NCI-H2227 (cell line): ENCODE measurements around the gene PROSER3.

Experiments used
- DNase-seq: peaks from one replicate; lab custom pipeline; 2025; ENCODE audit not compliant: unreplicated experiment; lab: John Stamatoyannopoulos, UW

Gene PROSER3

DNA sequence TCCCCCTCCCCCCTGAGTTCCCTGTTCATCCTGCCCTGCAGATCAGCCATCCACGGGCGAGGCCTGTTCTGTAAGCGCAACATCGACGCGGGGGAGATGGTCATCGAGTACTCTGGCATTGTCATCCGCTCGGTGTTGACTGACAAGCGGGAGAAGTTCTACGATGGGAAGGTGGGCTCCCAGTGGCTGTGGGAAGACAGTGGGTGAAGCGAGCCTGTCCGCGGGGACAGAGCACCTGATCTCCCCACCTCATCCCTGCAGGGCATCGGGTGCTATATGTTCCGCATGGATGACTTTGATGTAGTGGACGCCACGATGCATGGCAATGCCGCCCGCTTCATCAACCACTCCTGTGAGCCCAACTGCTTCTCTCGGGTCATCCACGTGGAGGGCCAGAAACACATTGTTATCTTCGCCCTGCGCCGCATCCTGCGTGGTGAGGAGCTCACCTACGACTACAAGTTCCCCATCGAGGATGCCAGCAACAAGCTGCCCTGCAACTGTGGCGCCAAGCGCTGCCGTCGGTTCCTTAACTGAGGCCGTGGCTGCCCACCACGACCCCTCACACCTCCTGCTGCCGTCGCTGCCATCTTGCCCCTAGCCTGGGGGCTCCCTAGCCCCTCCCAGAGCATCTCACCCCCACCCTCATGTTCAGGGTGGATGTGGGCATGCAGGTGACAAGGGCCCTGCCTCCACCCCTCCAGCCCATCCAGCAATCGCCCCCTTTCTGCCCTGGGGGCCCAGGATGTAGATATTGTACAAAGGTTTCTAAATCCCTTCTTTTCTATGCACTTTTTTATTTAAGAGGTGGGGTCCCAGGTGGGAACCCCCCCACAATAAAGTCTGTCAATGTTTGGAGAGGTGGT lies 19.7 kb upstream of the PROSER3 start:
- no peak for DNase-seq

- DNase-seq: no peak
These were observed 19.1 kb upstream of the PROSER3 start for GRCh38 chr19:35738887-35739229.

DNA sequence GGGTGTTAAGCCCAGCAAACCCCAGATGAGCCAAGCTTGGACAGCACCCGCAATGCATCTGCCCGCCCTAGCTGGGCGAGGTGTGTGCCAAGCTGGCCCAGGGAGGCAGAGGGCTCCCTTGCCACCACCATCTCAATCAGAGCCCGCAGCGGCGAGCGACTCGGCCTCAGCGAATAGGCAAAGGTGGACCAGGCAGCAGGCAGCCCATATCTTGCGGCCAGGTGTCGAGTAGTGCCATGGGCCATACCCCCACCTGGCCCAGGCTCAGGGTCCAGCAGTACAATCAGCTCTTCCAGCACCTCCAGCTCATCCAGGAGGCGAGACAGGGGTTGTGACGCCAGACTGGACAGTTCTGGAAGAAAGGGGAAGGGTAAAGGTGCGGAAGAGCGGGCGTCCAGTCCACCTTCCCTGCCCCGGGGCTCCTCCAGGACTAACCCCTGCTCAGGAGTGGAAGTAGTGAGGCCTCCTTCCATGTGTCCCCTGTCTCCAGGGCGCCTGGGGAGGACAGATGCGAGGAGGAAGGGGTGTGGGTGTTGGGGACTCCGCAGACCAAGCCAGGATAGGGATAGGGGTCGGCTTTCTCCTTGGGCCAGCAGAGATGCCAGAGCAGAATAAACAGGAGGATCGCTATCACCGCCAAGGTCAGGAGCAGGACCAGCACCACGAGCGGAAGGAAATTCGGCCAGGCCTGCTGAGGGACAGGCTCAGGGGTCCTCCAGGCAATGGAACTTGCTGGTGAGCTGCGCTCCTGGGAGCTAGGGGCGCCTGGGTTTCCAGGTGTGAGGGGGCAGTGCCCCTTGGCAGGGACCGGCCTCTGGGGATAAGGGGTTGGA lies 18.5 kb upstream of the PROSER3 start:
- DNase-seq: no peak

- no peak for DNase-seq
These were observed 17.9 kb upstream of the PROSER3 start for GRCh38 chr19:35740108-35740422.

DNA sequence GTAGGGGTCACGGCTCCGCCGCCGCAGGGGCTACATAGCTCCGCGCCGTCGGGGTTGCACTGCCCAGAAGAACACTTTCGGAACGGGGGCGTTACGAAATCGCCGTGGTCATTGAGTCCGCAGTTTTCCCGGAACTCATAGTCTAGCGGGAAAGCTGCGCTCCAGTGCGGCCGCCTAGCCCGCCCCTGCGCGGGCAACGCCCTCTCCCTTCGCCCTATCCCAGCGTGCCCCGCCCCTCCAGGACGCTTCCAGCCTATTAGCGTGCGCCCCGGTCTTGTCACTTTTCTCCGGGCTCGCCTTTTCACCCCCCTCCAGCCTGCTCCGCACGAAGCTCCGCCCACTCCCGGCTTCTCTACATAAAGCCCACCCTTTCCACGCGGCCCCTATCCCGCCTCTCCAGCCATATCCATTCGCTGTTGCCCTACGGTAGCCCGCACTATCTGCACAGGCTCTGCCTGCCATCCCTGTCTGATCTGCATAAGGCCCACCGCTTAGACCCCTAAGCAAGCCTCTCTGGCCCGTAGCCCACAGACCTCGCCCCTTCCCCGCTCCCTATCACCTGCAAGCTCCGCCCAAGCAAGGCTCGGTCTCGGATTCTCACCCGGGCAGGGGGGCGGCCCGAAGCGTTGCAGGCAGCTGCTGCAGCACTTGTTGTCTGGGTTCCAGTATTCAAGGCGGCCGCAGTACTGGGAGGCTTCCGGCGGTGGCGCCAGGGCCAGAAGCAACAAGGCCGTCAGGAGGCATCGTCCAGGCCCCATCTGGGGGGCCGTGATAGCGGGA lies 17.4 kb upstream of the PROSER3 start:
- peak; percentile 100 for DNase-seq

GRCh38 chr19:35741203-35741515 lies 16.8 kb upstream of the PROSER3 start:
- DNase-seq: no peak

DNA sequence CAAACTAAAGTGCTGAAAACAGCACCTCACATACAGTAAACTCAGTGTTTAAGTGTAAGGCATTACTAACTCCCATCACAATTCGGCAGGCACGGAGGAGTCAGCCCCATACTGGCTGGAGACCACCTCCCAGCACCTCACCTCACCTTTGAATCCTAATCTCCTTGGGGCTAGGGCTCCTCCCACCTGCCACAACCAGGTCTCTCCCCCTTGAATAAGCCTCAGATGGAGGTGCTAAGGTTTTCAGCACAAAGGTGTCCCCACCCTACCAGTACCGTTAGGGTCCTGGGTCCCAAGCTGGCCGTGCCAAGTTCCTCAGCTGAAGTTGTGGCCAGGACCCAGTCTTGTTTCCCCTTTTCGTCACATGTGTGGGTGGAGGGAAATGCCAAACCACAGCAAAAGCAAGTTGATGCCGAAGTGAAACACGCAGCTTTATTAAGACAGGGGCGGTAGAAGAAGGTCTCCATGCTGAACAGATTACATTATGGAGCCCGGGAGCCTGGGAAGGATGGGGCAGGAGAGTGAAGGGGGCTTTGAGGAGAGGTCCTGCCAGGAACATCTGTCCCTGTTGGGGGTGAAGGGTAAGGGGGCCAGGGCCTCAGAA lies 15.8 kb upstream of the PROSER3 start, which contains the start of gene IGFLR1:
Gene IGFLR1, minus strand, starts transcription at position 332 of the 604 bp plus-strand sequence. CDS start 1,272 bp downstream, outside the sequence.
- no peak for DNase-seq

- DNase-seq: no peak
These were observed 14.1 kb upstream of the PROSER3 start for GRCh38 chr19:35743640-35744429.

GRCh38 chr19:35744430-35745327 lies 13.3 kb upstream of the PROSER3 start:
- DNase-seq: peak; percentile 100

DNA sequence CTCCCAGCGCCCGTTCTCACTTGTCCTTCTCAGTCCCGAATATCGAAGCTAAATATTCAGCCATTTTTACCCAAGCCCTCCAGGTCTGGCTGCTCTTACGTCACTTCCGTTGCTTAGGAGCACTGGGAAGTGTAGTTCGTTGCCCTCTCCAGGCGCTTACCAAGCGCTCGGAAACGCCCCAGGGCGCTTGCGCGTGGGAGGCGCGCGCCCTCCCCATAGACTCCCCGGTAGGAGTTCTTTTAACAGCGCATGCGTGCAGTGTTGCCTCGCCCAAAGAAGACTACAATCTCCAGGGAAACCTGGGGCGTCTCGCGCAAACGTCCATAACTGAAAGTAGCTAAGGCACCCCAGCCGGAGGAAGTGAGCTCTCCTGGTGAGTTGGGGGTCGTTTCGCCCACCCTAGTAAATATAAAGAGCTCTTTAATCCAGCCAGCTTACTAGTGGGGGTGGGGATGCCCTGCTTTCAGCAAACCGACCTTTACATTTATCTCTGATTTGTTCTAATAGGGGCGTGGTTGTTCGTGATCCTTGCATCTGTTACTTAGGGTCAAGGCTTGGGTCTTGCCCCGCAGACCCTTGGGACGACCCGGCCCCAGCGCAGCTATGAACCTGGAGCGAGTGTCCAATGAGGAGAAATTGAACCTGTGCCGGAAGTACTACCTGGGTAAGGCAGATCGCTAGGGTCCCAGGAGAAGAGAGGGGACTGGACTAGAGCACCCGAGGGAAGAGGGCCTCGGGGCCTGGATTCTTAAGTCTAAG lies 12.5 kb upstream of the PROSER3 start, which contains the start of the genes PSENEN and U2AF1L4:
Gene PSENEN, plus strand, starts transcription at position 324 of the 759 bp plus-strand sequence. Its CDS starts 280 bp downstream, at position 604.
Gene U2AF1L4, minus strand, starts transcription at position 91 of the 759 bp plus-strand sequence. Its CDS starts 27 bp downstream, at position 64.
- peak; percentile 100 for DNase-seq

DNA sequence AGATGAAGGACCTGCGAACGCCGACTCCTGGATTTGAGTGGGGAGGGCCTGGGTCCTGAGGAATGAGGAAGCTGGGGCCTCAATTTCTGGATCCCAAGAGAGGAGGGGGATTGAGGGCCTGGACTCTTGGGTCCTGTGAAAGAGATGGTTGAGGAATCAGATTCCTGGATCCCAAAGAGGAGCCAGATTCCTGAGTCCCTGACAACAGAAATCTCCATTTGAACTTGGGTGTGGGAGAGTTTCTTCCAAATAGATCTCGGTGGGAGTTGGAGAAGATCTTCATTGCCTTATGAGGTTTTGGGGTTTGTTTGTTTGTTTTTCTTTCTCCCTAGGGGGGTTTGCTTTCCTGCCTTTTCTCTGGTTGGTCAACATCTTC lies 11.9 kb upstream of the PROSER3 start:
- DNase-seq: no peak

- DNase-seq: no peak
These were observed 11.4 kb upstream of the PROSER3 start for GRCh38 chr19:35746531-35746930.

DNA sequence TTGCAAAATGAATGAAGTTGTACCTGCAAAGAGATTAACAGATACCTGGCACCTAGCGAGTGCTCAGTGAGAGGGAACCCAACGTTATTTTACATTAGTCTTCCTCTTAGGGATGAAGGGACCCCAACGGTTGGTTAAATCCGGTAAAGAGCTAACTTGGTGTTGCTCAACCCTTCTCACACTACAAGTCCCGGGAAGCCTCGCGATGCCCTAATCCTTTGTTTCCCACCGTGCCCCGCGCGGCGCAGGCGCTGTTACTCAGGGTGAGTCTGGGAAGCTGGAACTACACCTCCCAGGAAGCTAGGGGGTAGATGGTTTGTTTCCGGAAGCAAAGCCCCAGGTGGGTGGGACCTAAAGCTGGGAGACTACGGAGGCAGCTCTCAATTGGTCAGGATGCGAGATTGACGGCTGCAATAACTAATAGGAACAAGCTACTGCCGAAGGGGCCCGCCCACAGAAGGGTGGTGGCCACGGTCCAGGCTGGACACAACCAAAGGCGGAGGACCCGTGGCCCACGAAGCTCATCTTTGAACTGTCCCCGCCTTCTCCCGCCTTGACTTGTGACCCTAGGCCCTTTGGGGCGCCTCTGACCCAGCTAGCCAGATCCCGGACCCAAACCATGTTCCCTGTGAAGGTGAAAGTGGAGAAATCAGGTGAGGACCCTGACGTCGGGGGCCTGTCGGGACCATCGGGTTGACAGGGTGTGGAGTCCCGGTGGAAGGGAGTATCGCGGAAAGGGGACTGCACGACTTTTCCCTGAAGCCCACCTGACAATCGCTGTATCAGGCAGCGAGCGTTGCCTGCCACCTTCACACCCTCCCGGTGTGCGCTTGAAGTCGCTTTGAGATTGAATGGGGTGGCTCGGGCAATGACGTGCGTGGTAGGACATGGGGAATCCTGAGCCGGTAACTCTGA lies 9.6 kb upstream of the PROSER3 start, which contains the start of gene LIN37:
Gene LIN37, plus strand, starts transcription at position 471 of the 915 bp plus-strand sequence. Its CDS starts 149 bp downstream, at position 620.
- DNase-seq: peak; percentile 100

DNA sequence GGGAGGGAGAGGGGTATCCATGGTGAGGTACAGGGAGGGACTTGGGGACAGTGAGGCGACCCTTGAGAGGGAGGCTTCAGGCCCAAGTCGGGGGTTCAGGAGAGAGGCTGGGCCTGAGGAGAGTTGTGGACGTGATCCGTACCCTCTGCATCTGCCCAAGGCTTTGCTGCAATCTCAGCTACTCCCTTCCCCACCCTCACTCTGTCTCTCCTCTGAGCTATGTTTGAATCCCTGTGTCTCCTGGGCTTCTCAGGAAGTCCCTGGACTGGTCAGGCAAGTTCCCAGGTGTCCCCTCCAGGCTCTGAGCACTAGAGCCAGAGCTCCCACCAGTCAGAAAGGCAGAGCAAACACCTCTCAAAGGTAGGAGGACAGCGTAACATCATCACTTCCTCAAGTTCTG lies 7.8 kb upstream of the PROSER3 start:
- no peak for DNase-seq

DNA sequence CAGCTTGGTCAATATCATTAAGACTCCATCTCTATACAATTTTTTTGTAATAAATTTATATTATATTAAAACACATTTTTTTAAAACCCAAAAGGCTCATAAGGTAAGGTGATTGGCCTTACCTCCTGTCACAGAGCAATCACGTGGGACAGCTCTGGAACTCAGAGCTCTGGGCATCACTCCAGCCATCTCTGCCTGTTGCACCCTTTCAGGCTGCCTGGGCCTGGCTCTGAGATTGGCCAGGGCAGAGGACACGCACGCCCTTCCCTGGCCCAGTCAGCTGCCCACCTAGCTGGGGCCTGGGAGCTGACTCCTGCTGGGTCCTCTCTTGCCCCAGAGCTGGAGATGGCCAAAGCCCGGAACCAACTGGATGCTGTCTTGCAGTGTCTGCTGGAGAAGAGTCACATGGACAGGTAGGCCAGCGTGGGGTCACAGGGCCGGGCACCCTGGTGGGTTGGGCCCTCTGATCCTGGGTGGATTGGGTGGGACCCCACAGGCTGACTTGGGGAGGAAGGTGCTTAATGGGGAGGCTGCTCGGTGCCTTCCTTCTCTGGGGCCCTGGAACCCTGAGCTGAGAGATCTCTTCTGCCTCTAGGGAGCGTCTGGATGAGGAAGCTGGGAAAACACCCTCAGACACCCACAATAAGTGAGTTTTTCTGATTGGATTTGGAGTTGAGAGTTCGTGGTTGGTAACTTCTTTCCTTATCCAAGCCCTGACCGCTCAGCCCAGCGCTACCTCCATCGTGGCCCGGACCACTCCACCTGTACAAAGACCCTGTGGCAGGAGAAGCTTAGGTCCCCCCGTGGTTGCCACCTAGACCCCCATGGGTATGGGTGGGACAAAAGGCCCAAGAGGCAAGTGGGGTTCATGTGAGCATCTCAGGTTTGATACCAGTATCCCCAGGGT lies 5.9 kb upstream of the PROSER3 start:
- no peak for DNase-seq

- DNase-seq: no peak
These were observed 5.1 kb upstream of the PROSER3 start for GRCh38 chr19:35752746-35753350.
